ENCODE data around the gene SCIN.
"Not testable (repeated sequence)": the region's sequence is repeated elsewhere in the genome, so short reads cannot be mapped to it uniquely, and the experiment has no call there.

- TF ChIP-seq CTCF (conservative IDR thresholded peaks at IDR 0.05; ENCODE audit: low read length); EZH2phosphoT487 (IDR thresholded peaks at IDR 0.05; ENCODE audit: borderline replicate concordance, low read depth, low read length): not testable (repeated sequence)
Measured at GRCh38 chr7:12691388-12691787, 120.9 kb downstream of the SCIN start.
